ENCODE measurements around the gene EHMT1.
"Not testable (repeated sequence)": the region's sequence is repeated elsewhere in the genome, so short reads cannot be mapped to it uniquely, and the experiment has no call there.

EHMT1 gene

DNA sequence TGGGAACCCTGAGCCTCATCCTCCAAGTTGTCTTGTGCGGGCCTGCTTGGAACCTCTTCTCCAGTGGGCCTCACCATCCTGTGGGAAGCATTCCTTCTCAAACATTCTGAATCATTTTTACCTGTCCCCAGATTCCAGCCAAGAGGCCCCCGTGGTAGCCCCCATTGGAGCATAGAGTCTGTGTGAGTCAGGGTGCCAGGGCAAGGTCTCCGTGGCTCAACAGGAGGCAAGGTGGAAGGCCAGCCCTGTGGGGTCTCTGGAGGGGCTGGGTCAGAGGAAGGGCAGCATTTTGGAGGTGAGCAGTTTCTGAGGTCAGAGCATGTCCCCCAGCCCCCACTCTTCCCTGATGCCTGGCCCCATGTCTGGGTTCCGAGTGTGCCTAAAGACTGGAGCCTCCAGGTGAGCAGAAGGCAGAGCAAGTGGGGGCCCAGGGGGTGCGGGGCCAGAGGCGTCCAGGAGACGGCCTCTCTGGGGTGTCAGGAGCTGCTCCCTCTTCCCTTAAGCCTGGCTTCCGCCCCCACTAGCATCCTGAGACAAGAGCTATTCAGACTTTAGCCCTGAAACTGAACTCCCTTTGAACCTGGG is 260.9 kb downstream of the EHMT1 start:
- DNase-seq: no peak

DNA sequence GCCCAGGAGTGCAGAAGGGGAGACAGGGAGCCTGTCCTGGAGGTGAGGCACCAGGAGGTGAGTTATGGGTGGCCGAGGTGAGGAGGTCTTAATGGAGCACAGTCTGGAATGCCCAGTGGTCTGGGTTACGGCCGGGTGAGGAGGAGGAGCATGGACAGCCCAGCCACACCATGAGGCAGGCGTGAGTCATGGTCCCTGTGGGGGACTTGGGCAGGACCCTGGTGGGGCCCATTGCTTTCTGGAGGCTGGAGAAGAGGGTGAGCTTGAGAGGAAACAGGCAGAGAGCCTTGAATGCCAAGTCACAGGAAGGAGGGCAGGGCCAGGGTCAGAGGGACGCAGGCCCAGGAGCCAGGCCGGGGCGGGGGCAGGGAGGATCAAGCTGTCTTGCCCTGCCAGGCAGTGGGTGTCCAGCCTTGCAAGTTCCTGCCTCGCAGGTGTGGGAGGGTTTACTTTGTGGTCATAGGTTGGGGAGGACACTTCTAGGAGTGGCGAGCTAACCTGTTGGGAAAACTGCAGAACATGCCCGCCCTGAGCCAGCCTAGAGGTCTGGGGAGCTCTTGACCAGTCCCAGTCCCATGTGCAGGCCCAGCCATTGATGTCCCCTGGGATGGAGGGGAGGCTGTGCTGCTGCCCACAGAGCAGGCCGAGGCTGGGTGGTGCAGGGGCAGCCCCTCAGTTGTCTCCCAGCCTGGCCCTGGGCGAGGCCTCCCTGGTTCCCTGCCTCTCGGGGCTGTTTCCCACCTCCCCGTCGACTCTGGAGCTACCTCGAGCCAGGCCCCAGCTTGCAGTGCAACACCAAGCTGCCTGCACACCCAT is 261.6 kb downstream of the EHMT1 start:
- DNase-seq: no peak

DNA sequence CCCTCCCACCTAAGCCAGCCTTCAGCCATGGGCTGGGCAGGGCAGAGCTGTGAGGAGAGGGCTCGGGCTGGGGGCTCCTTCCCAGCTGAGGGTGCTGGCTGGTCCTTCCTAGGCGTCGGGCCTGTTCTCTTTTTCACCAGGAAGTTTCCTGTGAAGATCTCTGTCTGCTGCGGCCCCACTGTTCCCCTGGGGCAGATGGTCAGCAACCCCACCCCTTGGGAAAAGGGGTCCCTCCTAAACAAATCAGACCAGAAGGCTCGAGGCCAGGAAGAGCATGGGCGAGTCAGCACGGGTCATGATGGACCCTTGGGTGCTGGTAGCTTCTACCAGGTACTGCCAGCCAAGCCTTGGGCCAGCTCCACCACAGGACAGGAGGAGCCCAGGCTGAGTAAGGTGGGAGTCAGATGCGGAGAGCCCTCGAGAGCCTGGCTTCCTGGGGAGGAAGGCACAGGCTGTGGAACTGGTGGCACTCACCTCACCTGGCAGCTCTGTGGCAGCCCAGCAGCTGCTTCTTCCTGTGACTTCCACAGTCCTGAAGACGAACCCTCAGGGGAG is 262.2 kb downstream of the EHMT1 start:
- no peak for DNase-seq

DNA sequence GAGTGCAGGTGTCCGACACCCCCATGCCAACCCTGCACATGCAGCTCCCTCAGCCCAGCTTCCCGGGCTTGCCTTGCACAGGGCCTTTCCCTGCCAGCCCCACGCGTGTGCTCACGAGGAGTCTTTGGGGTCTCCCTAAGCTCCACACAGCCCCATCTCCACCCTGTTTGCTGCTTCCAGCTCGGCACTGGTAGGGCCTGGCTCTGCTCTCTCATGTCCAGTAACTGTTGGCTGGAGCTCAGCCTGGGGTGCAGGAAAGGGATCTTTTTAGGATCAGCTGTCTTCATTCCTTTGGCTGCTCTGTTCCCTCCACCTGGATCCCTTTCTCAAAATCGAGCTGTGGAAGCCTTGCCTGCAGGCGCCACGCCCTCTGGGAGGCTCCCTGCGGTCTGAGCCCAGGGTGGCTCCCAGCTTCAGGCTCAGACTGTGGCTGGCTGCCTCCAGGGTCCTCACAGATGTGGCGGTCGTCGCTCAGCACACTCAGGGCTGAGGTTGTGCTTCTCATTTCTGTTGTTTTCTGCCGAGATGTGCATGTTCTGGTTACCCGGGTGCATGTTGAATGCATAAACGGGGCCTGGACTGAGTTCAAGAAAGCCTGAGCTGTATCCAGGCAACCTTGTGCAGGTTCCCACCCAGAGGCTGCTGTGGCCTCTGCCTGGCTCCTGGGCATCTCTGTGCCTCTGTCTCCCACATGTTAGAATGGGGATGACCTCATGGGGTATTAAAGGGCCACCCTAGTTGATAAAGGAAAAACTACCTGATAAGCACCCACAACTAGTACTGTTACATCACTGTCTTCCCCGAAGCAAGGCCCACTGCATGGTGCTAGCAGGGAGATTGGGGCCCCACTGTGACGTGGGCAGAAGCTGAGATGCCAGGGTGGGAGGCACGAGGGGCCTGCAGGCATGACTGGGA is 263.0 kb downstream of the EHMT1 start:
- DNase-seq: no peak

DNA sequence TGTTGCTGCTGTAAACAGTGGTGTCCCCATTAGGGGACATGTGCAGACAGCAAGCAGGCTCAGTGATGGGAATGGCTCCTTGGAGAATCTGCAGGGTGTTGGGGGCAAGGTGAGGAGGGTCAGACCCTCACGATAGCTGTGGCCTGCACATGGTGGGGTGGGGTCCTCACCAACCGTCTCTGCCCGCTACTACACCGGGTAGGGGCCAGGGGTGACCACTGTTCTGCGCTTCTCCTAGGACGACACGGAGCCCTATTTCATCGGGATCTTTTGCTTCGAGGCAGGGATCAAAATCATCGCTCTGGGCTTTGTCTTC is 263.7 kb downstream of the EHMT1 start:
- DNase-seq: no peak

DNA sequence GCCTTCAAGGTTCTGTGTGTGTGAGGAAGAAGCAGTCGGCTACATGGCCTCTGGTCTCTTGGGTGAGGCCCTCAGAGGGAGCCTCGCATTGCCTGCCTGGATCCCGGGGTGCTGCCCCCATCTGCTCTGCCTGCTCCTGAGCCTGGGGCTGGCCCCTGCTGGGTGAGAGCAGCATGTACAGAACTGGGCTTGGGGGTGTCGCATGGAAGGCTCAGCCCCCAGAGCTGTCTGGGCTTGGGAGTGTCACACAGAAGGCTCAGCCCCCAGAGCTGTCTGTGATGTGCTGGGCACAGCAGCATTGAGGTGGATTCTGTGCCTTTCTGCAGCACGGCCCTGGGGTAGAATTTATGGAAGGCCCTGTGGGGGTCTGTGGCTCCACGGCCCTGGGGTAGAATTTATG is 265.2 kb downstream of the EHMT1 start:
- not testable (repeated sequence) for DNase-seq

DNA sequence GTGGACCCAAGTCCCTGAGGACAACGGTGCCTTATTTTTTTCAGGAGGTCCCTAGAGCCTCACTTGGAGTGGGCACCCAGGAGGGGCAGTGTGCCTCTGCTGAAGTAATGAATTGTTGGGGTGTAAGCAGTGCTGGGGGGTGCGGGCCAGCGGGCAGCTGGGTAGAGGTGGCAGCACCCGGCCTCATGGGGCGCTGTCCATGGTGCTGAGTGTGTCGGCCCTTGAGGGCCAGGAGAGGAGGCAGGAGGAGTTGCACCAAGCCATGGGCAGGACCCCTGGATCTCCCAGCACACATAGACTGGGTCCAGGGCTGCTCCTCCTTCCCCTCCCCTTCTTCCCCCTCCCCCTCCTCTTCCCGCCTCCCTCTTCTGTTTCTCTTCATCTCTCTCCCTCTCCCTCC is 265.7 kb downstream of the EHMT1 start:
- not testable (repeated sequence) for DNase-seq

DNA sequence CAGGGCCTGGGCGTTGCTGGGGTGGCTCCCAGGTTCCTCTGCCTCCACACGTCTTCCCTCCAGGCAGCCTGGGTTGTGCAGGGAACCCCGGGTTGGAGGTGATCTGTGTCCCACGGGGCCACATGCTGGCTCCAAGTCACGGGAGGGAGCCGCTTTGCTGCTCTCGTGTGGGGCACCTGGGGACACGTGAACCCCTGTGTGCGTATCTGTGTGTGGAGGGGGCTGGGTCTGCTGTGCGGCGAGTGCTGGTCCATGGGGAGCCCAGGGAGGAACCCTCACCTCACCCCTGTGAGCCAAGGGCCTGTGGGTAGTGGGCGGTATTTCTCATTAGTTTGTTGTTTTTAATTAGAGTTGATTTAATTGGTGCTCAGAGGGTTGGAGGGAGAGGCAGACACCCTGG is 266.3 kb downstream of the EHMT1 start:
- not testable (repeated sequence) for DNase-seq
